GM10266 (cell line): Measurements from ENCODE around the gene GAS2L2.

ENCODE experiments used
- DNase-seq: peaks from one replicate; pipeline ENCODE4 v3.0.0; 2012; ENCODE audit errors: extremely low spot score
- CTCF ChIP-seq: IDR thresholded peaks from 2 replicates; pipeline ENCODE4 v1.5.1; 2012; ENCODE audit warnings: mild to moderate bottlenecking, low read depth; ENCODE audit not compliant: control insufficient read depth, insufficient read depth; ENCODE audit errors: missing control alignments

GAS2L2 gene

GRCh38 chr17:35726127-35726952 is 26.7 kb downstream of the GAS2L2 start:
- DNase-seq, result no peak
- TF ChIP-seq CTCF, result no peak

GRCh38 chr17:35725802-35726126 is 27.3 kb downstream of the GAS2L2 start:
- no peak for TF ChIP-seq CTCF
- no peak for DNase-seq

DNA sequence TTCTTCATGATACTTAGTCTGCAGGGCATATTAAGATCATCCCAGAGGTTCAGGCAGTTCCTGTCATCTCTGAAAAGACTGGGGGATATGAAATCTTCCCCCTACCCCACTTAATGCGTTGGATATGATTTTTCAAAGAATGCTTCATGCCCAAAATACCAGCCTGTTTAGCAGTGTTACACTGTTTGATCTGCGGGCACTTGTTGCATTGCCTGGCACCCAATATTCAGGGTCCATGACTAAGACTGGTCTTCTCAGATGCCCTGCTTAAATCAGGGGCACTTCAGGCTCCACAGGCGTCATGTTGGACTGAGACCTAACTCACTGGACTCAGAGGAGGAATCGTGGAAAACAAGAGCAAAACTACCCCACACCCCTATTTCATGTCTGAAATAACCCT is 28.0 kb downstream of the GAS2L2 start:
- TF ChIP-seq CTCF, result no peak
- no peak for DNase-seq

GRCh38 chr17:35723735-35724134 is 29.3 kb downstream of the GAS2L2 start:
- DNase-seq, result no peak
- no peak for TF ChIP-seq CTCF

DNA sequence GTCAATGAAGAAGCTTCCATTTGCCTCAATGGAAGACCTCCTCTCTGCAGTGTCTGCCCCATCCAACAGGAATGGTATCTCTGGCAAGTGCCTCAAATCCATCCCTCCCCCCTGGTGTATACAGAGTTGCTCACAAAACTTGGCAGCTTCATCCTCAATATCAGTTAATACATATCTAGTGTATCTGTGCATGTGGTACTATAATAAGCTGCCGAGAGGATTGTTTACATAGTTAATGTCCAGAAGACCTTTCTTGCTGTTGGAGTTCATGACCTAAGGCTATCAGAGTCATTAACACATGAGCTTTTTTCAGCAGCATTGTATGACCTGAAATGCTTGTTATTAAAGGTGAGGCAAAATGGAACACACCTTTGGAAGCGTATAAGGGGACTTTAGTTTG is 35.6 kb downstream of the GAS2L2 start:
- DNase-seq, result no peak
- no peak for TF ChIP-seq CTCF

DNA sequence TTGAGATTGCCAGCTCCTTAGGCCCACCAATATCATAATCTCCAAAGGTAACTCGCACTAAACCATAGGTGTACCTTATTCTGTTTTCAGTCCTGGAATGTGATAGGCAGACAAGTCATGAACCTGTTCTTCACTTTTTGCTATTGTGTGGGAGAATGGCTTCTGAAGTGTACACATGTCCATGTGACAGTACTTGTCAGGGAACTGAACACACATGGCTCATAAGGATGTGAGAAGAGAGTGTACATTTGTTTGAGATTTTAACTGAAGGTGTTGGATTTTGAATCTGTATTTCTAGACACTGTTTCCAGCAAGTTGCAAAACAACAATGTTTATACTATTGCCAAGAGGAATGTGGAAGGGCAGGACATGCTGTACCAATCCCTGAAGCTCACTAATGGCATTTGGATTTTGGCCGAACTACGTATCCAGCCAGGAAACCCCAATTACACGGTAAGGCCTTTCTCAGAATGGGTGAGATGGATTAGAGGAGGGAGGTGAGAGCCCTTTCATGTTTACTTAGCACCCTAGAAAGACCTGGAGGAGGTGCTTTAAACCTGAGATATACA is 36.1 kb downstream of the GAS2L2 start:
- TF ChIP-seq CTCF, result no peak
- no peak for DNase-seq

DNA sequence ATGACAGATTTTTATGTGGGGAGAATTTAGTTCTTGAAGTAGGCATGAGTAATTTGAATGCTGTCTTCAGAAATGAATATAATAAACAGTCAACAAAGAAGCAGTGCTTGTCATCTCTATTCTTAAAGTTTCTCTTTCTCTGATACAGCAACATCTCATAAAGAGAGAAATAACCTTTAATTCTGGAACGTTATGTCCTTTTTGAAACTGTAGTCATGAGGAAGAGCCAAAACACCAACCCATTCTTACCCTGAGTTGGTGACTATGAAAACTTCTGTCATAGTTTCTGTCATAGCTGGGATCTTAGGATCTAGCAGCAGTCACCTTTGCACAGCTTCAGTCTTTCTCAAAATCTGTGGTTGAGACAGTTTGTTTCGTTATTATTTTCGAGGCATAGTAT is 36.9 kb downstream of the GAS2L2 start:
- DNase-seq, result no peak
- TF ChIP-seq CTCF, result no peak
